CD4-positive, alpha-beta T cell treated with Interleukin-12 subunit alpha and Interleukin-12 subunit beta, for 1 hour (primary cell): ENCODE measurements around the gene CELA3B.
"Not testable (repeated sequence)": the region's sequence is repeated elsewhere in the genome, so short reads cannot be mapped to it uniquely, and the experiment has no call there.

Experiments used
- DNase-seq: peaks from one replicate; pipeline ENCODE4 v3.0.0-alpha.2; 2020

Gene CELA3B

GRCh38 chr1:21980515-21981220, 3.8 kb downstream of the CELA3B start:
- not testable (repeated sequence) for DNase-seq

- DNase-seq, result not testable (repeated sequence)
These were observed 4.4 kb downstream of the CELA3B start for GRCh38 chr1:21981253-21981652.

- not testable (repeated sequence) for DNase-seq
These were observed 5.3 kb downstream of the CELA3B start for GRCh38 chr1:21982122-21982521.

- DNase-seq, result not testable (repeated sequence)
These were observed 6.7 kb downstream of the CELA3B start for GRCh38 chr1:21983539-21983938.

- not testable (repeated sequence) for DNase-seq
These were observed 9.1 kb downstream of the CELA3B start for GRCh38 chr1:21985893-21986292.

- DNase-seq, result not testable (repeated sequence)
These were observed 9.6 kb downstream of the CELA3B start for GRCh38 chr1:21986386-21986785.

- DNase-seq, result not testable (repeated sequence)
These were observed 13.0 kb downstream of the CELA3B start for GRCh38 chr1:21989672-21990393.

GRCh38 chr1:21992186-21992585, 15.4 kb downstream of the CELA3B start:
- not testable (repeated sequence) for DNase-seq

GRCh38 chr1:21994716-21995115, 17.9 kb downstream of the CELA3B start:
- not testable (repeated sequence) for DNase-seq

GRCh38 chr1:21996663-21996970, 19.8 kb downstream of the CELA3B start:
- not testable (repeated sequence) for DNase-seq

GRCh38 chr1:21997891-21998623, 21.2 kb downstream of the CELA3B start:
- DNase-seq, result not testable (repeated sequence)

- not testable (repeated sequence) for DNase-seq
These were observed 21.9 kb downstream of the CELA3B start for GRCh38 chr1:21998624-21999294.

GRCh38 chr1:21999645-22000044, 22.8 kb downstream of the CELA3B start:
- DNase-seq, result not testable (repeated sequence)

GRCh38 chr1:22001409-22001808, 24.6 kb downstream of the CELA3B start, which contains the start of gene CELA3A:
Gene CELA3A, plus strand, starts transcription at chr1:22001657. Its CDS starts 18 bp downstream, at chr1:22001675.
- no peak for DNase-seq

- not testable (repeated sequence) for DNase-seq
These were observed 25.6 kb downstream of the CELA3B start for GRCh38 chr1:22002461-22002860.

GRCh38 chr1:22002875-22003274, 26.1 kb downstream of the CELA3B start:
- DNase-seq, result not testable (repeated sequence)

- DNase-seq, result not testable (repeated sequence)
These were observed 27.1 kb downstream of the CELA3B start for GRCh38 chr1:22003959-22004358.

- DNase-seq, result peak; percentile 37
These were observed 28.7 kb downstream of the CELA3B start for GRCh38 chr1:22005261-22006149.

GRCh38 chr1:22006736-22007135, 29.9 kb downstream of the CELA3B start:
- DNase-seq, result not testable (repeated sequence)

- not testable (repeated sequence) for DNase-seq
These were observed 30.4 kb downstream of the CELA3B start for GRCh38 chr1:22007262-22007661.

- DNase-seq, result not testable (repeated sequence)
These were observed 32.7 kb downstream of the CELA3B start for GRCh38 chr1:22009566-22009965.

GRCh38 chr1:22012752-22013151, 35.9 kb downstream of the CELA3B start:
- not testable (repeated sequence) for DNase-seq
